NB4 (cell line): ENCODE measurements around the gene MERTK.

Source experiments
- DNase-seq: peaks from one replicate; pipeline ENCODE4 v3.0.0; 2010; ENCODE audit warnings: low read depth
- H3K4me3 ChIP-seq: one replicate; pipeline ENCODE4 v1.5.1; 2011; ENCODE audit warnings: mild to moderate bottlenecking, low read depth, low read length, moderate library complexity
- CTCF ChIP-seq: IDR thresholded peaks from one replicate; pipeline ENCODE4 v1.5.1; 2012; ENCODE audit warnings: low read depth, low read length
- MAX ChIP-seq: IDR thresholded peaks from 2 replicates; pipeline ENCODE4 v1.6.1; 2011; ENCODE audit warnings: low read depth, low read length
- MYC ChIP-seq: IDR thresholded peaks from 2 replicates; pipeline ENCODE4 v1.6.1; 2011; ENCODE audit warnings: low read depth, low read length
- POLR2A ChIP-seq: IDR thresholded peaks from 2 replicates; pipeline ENCODE4 v1.6.1; 2011; ENCODE audit warnings: mild to moderate bottlenecking; ENCODE audit not compliant: insufficient read length; ENCODE audit errors: extremely low read depth

MERTK gene

GRCh38 chr2:111978452-111979170, 80.2 kb downstream of the MERTK start:
- TF ChIP-seq MAX (no peak), CTCF (no peak), MYC (no peak), POLR2A (no peak)
- no peak overlapping the region for H3K4me3 ChIP-seq
- DNase-seq, result no peak

- no peak for DNase-seq
- no peak for TF ChIP-seq CTCF
- no peak overlapping the region for H3K4me3 ChIP-seq
Observed at GRCh38 chr2:111981666-111982065, 83.3 kb downstream of the MERTK start.

GRCh38 chr2:111982822-111983221, 84.4 kb downstream of the MERTK start:
- no peak for DNase-seq
- H3K4me3 ChIP-seq, result no peak overlapping the region
- TF ChIP-seq POLR2A, result no peak
- no peak for TF ChIP-seq MAX
- no peak for TF ChIP-seq CTCF
- no peak for TF ChIP-seq MYC

GRCh38 chr2:111983478-111984212, 85.2 kb downstream of the MERTK start:
- no peak for DNase-seq
- TF ChIP-seq MYC, result no peak
- no peak for TF ChIP-seq MAX
- TF ChIP-seq POLR2A, result no peak
- no peak for TF ChIP-seq CTCF
- H3K4me3 ChIP-seq, result no peak overlapping the region

- TF ChIP-seq MYC (no peak), MAX (no peak), POLR2A (no peak), CTCF (no peak)
- no peak overlapping the region for H3K4me3 ChIP-seq
- no peak for DNase-seq
Observed at GRCh38 chr2:111984213-111984604, 85.8 kb downstream of the MERTK start.

- TF ChIP-seq CTCF, result no peak
- TF ChIP-seq MYC, result no peak
- no peak for TF ChIP-seq POLR2A
- no peak for TF ChIP-seq MAX
- no peak overlapping the region for H3K4me3 ChIP-seq
- no peak for DNase-seq
Observed at GRCh38 chr2:111985514-111985913, 87.1 kb downstream of the MERTK start.
